Activated CD8-positive, alpha-beta memory T cell treated with anti-CD3 and anti-CD28 coated beads, Interleukin-2, amount 50 U/mL, for 48 hours (primary cell): Measurements from ENCODE around the gene RAP1A.
"Not testable (repeated sequence)": the region's sequence is repeated elsewhere in the genome, so short reads cannot be mapped to it uniquely, and the experiment has no call there.

ENCODE experiments used
- DNase-seq: peaks from one replicate; pipeline ENCODE4 v3.0.0-alpha.2; 2020

RAP1A gene

DNA sequence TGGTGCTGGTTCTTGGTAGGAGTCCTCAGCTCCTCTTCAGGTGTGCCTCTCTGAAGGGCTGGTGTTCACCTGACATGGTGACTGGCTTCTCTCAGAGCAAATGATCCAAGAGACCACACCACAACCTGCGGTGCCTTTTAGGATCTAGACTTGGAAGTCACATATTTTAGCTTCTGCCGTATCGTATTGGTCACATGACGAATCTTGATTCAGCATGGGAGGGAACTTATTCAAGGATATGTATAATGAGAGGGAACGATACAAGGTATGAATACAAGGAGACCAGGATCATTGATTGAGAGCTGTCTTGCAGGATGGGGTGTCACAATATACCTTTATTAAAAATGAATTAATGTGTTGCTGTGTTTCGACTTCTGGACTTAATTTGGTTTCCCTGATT, 58.0 kb downstream of the RAP1A start:
- no peak for DNase-seq

DNA sequence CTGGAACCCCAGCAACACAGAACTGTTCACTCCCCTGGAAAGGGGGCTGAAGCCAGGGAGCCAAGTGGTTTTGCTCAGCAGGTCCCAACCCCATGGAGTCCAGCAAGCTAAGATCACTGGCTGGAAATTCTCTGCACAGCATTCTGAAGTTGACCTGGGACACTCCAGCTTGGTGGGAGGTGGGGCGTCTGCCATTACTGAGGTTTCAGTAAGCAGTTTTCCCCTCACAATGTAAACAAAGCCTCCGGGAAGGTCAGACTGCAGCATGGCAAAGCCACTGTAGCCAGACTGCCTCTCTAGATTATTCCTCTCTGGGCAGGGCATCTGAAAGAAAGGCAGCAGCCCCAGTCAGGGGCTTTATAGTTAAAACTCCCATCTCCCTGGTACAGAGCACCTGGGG, 60.0 kb downstream of the RAP1A start:
- DNase-seq = no peak

DNA sequence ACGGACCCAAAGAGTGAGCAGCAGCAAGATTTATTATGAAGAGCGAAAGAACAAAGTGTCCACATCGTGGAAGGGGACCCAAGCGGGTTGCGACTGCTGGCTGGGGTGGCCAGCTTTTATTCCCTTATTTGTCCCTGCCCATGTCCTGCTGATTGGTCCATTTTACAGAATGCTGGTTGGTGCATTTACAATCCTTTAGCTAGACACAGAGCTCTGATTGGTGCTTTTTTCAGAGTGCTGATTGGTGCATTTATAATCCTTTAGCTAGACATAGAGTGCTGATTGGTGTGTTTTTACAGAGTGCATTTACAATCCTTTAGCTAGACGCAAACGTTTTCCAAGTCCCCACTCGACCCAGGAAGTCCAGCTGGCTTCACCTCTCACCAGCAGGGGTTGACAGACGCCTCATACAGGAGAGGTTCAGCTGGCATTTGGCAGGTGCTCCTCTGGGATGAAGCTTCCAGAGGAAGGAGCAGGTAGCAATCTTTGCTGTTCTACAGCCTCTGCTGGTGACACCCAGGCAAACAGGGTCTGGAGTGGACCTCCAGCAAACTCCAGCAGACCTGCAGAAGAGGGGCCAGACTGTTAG, 60.7 kb downstream of the RAP1A start:
- not testable (repeated sequence) for DNase-seq

DNA sequence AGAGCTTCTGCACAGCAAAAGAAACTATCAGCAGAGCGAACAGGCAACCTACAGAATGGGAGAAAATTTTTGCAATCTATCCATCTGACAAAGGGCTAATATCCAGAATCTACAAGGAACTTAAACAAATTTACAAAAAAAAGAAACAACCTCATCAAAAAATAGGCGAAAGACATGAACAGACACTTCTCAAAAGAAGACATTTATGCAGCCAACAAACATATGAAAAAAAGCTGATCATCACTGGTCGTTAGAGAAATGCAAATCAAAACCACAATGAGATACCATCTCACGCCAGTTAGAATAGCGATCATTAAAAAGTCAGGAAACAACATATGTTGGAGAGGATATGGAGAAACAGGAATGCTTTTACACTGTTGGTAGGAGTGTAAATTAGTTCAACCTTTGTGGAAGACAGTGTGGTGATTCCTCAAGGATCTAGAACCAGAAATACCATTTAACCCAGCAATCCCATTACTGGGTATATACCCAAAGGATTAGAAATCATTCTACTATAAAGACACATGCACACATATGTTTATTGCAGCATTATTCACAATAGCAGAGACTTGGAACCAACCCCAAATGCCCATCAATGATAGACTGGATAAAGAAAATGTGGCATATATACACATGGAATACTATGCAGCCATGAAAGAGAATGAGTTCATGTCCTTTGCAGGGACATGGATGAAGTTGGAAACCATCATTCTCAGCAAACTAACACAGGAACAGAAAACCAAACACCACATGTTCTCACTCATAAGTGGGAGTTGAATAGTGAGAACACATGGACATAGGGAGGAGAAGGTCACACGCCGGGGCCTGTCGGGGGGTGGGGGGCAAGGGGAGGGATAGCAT, 65.9 kb downstream of the RAP1A start:
- not testable (repeated sequence) for DNase-seq

DNA sequence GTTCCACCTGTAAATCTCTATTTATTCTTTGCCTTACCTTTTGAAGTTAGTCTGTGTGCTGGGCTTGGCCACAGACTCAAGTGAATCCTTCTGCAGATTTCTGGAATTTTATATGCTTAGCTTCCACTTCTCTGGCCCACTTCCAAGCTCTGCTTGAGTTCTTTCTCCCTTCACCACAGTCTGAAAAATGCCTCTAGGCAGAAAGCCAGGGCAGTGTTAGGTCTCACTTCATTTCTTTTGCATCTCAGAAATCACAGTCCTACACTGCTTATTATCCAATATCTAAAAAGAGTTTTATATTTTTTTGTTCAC, 70.7 kb downstream of the RAP1A start:
- DNase-seq = no peak

DNA sequence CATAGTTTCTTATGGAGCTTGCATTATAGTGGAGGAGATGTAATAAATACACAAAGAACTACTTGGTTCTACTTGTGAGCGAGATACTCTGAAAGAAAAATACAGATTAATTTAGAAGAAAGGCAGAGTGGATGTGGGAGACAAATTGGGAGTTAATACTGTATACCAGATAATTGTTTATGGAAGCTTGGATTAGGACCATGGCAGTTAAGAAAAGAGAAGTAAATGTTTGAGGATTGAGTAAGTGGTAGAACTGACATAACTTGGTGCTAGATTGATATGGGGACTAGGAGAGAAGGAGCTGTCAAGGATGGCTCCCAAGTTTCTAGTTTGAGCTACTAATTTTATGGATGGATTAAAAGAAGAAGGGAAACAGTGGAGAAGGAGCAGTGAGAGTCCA, 72.3 kb downstream of the RAP1A start:
- no peak for DNase-seq

DNA sequence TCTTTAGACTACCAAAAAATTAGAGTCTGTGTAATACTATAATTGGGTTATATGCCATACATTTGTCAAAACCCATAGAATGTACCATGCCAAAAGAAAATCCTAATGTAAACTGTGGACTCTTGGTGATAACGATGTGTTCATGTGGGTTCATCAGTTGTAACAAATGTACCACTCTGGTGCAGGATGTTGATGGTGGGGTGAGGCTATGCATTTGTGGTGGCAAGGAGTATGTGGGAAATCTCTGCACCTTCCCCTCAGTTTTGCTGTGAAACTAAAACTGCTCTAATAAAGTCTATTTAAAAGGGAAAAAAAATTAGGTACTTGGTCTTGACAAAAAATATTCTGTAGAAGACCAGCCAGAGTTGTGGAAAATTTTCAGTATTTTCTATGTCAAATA, 76.2 kb downstream of the RAP1A start:
- no peak for DNase-seq

DNA sequence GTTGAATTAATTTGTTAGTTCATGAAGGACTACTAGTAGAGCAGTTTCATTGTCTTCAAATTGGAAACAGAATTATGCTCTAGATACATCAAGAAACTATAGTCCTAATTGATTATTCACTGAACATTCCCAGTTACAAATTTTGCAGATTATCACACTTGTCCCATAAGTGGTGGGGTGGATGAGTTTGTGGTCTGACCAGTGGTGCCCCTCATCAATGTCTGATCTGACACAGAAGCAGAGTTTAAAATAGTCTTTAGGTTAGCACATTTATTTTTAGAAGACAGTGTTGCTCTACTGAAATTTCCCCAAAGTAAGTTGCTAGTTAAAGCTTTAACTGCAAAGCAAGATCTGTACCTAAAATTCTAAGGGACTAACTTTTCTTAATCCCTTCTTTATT, 76.7 kb downstream of the RAP1A start:
- no peak for DNase-seq

DNA sequence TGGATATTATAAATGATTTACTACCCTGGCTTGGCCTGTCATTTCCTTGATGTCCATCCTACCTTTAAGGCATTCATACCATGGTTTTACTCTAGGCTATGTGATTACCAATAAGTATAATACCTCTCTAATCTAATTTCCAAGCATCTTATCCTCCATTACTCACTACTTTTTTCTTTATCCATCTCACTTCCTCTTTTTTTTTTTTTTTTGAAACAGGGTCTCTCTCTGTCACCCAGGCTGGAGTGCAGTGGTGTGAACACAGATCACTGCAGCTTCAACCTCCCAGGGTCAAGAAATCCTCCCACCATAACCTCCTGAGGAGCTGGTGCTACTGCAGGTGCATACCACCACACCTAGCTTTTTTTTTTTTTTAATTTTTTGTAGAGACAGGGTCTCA, 79.7 kb downstream of the RAP1A start:
- no peak for DNase-seq

DNA sequence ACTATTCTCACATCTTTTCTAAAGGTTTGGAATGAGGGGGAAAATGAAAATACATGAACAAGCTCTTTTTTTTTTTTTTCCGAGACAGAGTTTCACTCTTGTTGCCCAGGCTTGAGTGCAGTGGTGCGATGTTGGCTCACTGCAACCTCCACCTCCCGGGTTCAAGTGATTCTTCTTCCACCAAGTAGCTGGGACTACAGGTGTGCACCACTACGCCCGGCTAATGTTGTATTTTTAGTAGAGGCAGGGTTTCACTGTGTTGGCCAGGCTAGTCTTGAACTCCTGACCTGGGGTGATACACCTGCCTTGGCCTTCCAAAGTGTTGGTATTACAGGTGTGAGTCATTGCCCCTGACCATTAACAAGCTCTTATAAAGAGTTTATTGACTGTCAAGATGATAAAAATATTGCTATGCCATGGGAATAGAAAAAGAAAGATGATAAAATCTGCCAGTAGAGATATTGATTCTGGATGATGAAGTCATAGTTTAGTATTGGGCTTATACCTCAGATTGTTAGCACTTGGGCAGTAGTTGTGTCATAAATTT, 83.0 kb downstream of the RAP1A start:
- no peak for DNase-seq

DNA sequence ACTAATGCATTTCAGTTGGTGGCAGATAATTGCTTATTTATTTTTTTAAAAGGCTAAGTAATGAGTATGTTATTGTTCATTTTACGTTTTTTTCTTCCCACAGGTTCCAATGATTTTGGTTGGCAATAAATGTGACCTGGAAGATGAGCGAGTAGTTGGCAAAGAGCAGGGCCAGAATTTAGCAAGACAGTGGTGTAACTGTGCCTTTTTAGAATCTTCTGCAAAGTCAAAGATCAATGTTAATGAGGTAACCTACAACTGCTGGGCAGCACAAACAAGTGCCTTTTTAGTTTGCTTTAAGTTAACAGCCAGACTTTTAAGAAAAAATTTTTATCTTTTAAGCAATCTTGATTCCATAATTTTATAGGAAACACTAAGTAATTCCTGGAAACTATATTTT, 84.7 kb downstream of the RAP1A start:
- no peak for DNase-seq

DNA sequence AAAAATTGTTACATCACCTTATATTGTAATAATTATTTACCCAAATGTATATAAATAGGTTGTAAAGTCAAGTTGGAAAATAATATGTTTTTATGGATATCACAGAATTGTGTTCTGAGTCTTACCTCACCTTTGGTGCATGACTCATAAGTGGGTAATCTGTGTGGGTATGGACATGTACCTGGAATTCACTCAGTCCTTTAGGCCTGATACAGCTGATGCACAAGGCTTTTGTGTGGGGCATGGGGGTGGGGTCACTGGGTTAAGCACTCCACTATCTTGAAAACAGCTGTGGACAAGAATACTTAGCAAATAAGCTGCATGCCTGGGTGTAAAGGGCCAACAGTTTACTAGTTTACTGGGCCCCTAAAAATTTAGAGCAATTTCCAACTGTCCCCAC, 85.2 kb downstream of the RAP1A start:
- no peak for DNase-seq

DNA sequence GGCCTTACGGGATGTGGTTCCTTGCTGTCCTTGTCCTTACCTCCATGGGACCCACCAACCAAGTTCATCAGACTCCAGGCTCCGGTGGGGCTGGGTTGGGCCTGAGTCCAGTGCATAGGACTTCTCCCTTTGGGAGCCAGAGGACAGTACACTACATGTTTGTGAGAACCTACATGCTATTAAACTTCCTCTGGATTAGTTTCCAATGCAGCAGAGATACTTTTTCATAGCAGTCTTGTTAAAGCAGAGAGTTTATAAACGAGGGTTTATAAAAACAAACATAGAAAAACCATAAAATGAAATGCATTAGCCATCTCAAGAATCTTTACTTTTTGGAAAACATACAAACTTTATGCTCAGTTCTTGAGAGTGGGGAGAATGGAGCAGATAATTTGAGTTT, 86.3 kb downstream of the RAP1A start:
- DNase-seq = no peak

DNA sequence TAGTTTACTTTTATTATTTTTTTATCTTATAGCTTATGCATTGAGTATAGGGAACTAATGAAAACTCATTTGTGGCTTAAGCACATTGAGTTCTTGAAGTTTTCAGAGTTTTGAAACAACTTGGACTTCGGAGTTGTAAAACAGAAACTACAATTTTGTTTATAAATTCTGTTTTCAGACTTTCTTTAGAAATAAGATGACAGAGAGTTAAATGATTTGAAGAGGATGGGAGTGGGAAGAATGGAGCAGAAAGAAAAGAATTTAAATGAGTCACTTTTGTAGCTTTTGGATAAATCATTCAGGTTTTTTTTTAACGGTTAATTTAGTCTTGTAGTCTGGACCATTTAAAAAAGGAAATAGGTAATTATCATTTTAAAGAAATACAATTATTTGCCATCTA, 87.3 kb downstream of the RAP1A start:
- DNase-seq = no peak

DNA sequence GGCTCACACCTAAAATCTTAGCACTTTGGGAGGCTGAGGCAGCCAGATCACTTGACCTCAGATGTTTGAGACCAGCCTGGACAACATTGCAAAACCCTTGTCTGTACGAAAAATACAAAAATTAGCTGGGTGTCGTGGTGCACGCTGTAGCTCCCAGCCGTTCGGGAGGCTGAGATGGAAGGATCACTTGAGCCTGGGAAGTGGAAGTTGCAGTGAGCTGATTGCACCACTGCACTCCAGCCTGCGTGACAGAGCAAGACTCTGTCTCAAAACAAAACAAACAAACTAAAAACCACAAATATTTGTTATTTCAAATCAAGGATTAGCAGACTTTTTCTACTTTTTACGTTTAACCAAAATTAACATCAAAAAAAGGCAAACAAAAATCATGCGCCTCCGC, 88.3 kb downstream of the RAP1A start:
- no peak for DNase-seq

DNA sequence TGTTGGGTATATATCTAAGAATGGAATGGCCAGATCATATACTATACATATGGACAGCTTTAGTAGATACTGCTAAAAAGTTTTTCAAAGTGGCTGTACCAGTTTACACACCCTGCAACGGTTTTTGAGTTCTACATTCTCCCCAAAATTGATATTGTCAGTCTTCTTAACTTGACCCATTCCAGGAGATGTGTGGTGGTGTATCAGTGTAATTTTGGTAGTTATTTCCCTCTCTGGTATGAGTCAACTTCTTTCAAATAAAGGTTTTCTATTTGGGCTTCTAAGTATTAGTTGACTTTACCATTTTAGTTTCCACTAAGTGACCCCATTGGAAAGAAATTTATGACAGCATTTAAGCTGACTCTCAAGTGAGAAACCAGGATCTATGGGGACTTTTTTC, 90.4 kb downstream of the RAP1A start:
- no peak for DNase-seq

DNA sequence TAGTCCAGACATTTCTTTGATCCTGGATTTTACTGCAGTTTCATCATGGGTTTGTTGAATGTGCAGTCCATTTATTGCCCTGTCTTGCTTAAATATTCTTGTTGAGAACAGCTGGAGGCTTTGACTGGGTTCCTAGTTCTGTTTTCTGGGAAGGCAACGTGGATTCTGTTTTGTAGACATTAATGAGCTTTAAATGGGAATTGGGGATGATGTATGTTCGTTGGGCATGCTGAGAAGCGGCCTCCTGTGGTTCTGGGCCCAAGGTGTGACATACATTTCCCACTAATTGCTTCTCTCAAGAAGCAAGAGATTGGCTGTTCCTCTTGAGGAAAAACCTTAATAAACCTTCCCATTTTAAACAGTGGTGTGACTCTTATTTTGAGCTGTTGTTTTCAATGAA, 96.7 kb downstream of the RAP1A start:
- DNase-seq = no peak

DNA sequence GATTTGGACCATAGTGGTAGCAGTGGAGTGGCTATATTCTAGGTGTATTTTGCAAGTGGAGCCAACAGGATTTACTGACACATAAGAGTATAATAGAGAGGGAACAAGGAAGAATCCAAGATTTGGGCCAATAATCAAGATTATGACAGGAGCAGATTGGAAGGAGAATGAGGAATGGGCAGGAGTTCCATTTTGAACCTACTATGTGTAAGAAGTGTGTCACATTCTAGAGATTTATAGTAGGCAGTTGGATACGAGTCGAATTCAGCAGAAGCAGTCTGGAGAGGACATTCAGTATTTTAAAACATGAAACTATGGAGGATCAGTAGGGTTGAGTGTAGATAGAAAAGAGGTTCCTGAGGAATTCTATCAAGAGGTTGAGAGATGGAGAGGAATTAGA, 97.9 kb downstream of the RAP1A start:
- DNase-seq = no peak

DNA sequence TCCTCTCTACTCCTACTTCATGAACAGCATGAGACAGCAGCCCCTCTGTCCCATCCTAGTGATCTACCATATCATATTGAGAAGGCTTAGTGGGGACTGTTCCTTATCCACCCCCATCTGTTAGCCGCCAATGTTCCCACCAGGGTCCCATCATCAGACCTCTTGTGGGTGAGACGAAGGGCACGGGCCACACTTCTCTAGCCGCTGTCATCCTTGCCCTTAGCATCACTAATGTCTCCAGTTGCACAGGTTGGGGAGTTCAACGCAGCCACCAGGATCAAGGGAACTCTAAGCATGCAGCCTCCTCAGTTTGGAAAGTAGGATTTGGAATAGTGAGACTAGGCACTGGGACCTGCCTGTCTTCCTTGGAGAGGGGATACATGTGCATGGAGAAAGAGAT, 99.5 kb downstream of the RAP1A start:
- peak; percentile 53 for DNase-seq

DNA sequence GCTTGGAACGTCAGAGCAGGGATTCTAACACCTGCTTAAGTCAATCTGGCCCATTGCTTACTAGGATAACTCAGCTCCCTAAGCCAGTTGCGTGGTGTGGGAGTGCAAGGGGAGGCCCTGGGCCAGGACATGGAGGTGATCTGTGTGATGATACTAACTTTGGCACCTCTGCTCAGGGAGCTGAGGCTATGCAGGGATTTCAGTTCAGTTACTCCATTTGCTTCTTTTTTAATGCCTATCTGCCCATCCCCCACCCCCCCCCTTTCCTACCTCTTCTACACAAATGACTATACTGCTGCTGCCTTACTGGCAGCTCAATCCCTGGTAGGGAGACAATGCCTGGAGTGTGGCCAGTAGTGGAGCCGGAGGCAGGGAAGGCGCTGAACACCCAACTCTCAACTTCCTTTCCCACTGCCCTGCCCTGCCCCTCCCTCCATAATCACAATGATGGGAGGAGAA, 100.1 kb downstream of the RAP1A start:
- DNase-seq = no peak

DNA sequence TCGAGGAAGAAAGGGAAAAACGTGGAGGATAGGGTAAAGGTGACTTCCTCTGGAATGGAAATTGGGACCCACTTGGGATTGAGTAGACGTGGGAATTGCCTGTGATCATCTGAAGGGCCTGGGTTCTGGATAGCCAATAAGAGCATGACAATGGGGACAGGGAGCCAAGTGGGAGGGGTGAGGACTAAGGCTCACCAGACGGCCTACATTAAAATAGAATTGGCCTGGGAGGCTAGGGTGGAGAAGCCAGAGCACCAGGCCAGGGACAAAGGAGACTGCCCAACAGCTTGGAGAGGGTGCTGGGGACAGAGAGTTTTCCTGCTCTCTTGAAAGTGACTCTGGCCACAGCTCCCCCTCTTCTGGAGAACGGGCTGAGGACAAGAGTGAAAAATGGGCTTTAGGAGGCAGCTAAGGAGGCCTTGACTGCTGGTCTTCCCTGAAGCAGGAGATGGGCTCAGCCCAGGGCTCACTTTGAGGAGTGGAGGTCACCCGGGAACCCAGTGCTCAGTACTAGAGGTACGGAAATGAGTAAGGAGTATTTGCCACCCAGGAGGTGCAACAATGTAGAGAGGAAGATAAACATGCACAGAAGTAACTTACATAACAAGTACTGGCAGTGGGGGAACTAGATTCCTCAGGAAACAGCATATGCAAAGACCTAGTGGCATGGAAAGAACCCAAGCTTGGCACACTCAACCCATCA, 100.8 kb downstream of the RAP1A start:
- no peak for DNase-seq

DNA sequence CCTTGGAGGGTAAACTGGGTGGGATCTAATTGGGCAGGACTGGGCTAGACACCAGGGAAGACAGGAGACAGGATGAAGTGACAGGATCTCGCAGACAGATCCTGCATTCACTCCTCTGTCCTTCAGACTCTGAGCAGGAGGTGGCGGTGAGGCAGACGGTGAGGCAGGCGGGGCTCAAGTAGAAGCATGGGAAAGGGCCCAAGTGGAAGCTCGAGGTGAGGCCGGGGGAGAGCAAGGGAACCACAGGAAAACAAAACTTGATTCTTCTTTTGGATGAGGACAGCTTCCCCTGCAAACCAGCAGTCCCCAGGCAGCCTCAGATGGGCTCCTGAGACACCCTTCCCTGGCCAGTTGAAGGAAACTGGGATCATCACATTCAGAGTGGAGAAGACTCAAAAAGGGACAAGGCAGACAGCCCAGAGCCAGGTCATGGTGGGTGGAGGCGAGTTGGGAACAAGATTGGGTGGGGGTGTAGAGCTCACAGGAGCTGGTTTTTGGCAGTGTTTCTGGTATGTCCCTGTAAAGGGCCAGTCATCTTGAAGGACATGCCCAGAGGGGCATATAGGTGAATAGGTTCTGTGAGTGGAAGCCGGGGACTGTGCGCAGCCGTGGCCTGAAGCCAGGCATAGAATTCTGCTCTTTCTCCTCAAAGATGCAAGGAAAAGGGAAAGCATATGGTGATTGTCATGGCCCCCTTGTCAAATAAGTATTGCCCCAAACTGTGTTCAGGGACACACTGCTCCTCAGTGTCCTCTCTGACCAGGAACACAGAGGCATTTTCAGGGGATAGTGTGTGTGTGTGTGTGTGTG, 101.6 kb downstream of the RAP1A start:
- no peak for DNase-seq
